ENCODE data around the gene ZNF695.

Gene ZNF695

DNA sequence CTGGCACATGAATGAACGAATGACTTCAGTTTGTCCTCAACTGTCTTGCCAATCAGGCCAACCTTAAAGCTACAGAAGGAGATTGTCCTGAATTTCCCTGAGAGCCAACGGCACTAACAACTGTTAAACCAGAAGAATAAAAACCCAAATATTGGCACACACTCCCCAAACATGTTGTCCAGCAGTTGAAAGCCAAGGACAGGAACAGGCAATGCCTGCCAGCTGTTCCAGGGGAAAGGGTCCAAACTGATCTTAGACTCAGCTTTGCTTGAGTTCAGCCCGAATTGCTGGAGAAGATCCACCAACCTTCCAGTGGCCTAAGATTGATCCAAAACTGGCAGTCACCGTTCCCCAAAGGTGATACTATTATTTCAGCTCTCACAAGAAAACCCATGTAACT, 53.7 kb downstream of the ZNF695 start:
- DNase-seq, result no peak

DNA sequence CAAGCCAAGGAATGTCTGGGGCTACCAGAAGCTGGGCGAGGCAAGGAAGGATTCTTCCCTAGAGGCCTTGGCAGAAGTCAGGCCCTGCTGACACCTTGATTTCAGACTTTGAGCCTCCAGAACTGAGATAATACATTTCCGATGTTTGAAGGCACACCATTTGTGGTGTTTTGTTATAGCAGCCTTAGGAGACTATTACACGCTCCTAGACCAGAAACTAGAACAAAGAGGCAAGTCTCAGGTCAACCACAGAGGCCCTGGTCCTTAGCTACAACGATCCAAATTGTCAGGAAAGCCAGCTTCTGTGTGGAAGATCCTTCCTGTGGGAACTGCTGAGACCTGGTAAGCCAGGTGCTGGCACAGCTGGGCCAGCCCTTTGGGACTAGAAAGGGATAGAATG, 56.4 kb downstream of the ZNF695 start:
- no peak for DNase-seq

DNA sequence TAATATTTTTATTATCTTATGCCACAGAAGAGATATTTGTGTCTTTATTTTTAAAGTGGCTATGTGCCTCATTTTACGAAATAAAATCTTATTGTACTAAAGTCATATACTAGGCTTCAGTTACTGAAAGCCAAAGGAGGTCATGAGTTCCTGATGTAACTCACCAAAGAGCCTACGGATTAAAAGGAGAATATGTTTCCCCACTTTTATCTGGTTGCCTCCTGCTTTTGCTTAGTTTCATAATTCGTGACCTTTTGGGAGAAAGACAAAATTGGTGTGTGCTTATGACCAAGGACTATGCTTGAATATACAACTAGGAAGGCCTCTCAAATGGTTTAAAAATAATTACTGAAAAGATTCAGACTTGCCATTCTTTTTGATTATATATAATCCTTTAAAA, 57.9 kb downstream of the ZNF695 start:
- no peak for DNase-seq

DNA sequence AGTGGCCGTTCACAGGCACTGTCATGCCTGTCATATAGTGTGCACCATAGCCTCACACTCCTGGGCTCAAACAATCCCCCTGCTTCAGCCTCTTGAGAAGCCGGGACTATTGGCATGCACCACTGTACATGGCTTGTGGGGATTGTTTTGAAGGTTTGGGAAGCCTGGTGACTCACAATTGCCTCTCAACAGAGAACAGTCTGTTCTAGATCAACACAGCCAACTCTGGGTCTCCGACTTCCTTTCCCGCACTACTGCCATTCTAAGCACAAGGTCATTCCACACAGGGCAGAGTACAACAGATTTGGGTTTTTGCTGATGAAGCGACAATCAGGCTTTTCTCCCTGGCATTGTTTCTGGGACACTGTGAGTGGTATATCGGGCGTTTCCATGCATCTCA, 60.6 kb downstream of the ZNF695 start:
- DNase-seq, result no peak

DNA sequence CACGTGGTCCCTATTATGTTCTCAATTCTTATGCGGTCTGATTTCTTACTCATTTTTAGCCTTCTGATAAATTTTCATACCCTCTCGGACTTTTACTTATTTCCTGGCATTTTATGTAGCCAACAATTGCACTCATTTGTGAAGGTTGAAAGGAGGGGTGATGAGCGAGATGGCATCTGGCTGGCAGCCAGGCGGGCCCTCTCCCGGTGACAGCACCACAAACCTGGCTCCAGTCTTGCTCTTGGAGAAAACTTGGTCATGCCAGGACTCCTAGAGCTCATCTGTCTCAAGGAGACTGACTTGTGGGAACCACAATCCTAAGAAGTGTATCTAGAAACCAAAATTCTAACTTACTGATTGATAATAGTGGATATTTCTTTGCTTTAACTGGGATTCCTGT, 61.5 kb downstream of the ZNF695 start:
- no peak for DNase-seq

All from CD4-positive, alpha-beta T cell treated with Interleukin-4 for 4 hours (primary cell).